C4-2B (cell line): Measurements from ENCODE around the gene CHPT1.
"Not testable (repeated sequence)": the region's sequence is repeated elsewhere in the genome, so short reads cannot be mapped to it uniquely, and the experiment has no call there.

Experiments used
- H3K27ac ChIP-seq: fragments of 450-650 bp; 2 replicates; pipeline ENCODE4 v1.5.1; 2017
- CTCF ChIP-seq: fragments of 450-650 bp; conservative IDR thresholded peaks from 2 replicates; pipeline ENCODE4 v1.5.1; 2017; ENCODE audit warnings: mild to moderate bottlenecking
- ZFX ChIP-seq: fragments of 450-650 bp; IDR thresholded peaks from 2 replicates; pipeline ENCODE4 v1.6.1; 2017

Gene CHPT1

GRCh38 chr12:101671157-101671791 is 26.2 kb upstream of the CHPT1 start:
- peak overlapping the region; percentile 51 for H3K27ac ChIP-seq
- TF ChIP-seq ZFX (no peak), CTCF (no peak)

GRCh38 chr12:101671833-101672232 is 25.6 kb upstream of the CHPT1 start:
- TF ChIP-seq ZFX (no peak), CTCF (no peak)

GRCh38 chr12:101675555-101675954 is 21.9 kb upstream of the CHPT1 start:
- no peak for TF ChIP-seq ZFX
- TF ChIP-seq CTCF = no peak
- no peak overlapping the region for H3K27ac ChIP-seq

More at GRCh38 chr12:101671833-101672232, 25.6 kb upstream of the CHPT1 start:
- peak overlapping the region; percentile 51 for H3K27ac ChIP-seq

GRCh38 chr12:101676497-101676896 is 20.9 kb upstream of the CHPT1 start:
- H3K27ac ChIP-seq = not testable (repeated sequence)

- no peak for TF ChIP-seq ZFX
- TF ChIP-seq CTCF = no peak
- H3K27ac ChIP-seq = no peak overlapping the region
Measured at GRCh38 chr12:101678081-101678480, 19.4 kb upstream of the CHPT1 start.

GRCh38 chr12:101680240-101680639 is 17.2 kb upstream of the CHPT1 start:
- H3K27ac ChIP-seq = no peak overlapping the region
- TF ChIP-seq ZFX = no peak
- TF ChIP-seq CTCF = no peak

GRCh38 chr12:101680647-101681046 is 16.8 kb upstream of the CHPT1 start:
- no peak overlapping the region for H3K27ac ChIP-seq
- TF ChIP-seq CTCF (no peak), ZFX (no peak)

- H3K27ac ChIP-seq = not testable (repeated sequence)
Measured at GRCh38 chr12:101681627-101682026, 15.8 kb upstream of the CHPT1 start.
